Activated gamma-delta T cell treated with anti-CD3 and anti-CD28 coated beads, Interleukin-2, amount 50 U/mL, for 16 hours (primary cell): Measurements from ENCODE around the gene CRYGN.

Source experiments
- DNase-seq: peaks from one replicate; pipeline ENCODE4 v3.0.0-alpha.2; 2020; ENCODE audit warnings: low read depth

Gene CRYGN

DNA sequence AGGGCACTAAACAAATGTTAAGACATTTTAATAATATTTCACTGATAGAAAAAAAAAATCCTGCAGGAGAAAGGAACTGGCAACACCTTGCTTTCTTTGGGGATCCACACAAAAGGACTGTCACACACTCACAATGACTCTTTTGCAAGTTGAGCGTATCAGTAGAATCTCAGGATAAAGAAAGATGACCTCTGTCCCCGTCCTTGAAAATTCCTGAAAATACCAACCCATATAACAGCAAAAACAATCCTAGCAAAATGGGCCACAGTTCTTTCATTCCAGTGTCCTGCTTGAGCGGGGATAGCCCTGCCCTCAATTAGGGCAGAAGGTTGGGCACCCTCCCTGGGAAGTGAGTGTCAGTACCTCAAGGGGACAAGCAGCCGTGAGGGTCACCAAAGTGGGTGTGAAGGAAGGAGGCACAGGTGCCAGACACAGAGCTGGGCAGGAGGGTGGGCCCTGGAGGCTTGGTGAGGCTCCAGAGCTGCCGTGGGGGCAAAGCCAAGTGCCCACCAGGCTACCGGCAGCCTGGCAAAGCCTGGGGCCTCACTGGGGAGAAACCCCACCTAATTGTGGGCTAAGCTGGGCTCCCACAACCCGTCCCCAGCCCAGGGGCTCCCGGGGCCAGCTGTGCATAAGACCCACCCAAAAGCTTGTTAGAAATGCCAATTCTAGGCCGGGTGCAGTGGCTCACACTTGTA lies 32.9 kb downstream of the CRYGN start:
- no peak for DNase-seq

DNA sequence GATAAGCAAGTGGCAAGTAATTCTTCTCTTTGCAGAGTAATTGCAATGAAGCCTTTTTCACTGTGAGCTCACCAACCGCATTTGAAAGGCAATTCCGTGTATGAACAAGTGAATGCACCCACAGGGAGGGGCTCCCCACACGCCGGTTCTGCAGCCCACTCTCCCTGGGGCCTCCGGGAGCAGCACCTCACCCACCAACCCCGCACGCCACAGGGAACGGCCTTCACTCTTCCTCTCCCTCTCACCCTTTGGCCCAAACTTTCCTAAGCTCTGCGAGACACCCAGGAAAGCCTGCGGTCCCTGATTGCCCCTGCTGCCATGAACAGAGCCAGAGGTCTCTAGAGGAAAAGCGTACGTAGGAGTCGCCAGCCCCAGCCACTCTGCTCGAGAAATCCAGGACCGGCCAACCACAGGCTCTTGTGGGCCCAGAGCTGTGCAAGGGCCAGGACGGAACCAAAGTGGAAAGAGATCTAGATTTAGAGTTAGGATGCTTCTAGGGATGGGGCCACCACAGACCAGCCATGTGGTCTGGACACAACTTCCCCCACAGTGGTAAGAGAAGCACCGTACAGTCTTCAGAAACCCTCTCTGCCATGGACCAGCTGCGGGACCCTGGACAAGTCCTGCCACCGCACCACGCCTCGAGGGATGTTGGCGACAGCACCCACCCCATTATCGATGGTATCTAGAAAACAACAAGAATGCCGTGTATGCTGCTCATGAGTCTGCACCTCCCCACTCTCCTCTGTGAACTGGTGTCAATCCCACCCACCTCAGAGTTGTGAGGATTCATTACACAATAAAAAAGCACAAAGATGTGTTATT lies 33.7 kb downstream of the CRYGN start:
- DNase-seq, result no peak

DNA sequence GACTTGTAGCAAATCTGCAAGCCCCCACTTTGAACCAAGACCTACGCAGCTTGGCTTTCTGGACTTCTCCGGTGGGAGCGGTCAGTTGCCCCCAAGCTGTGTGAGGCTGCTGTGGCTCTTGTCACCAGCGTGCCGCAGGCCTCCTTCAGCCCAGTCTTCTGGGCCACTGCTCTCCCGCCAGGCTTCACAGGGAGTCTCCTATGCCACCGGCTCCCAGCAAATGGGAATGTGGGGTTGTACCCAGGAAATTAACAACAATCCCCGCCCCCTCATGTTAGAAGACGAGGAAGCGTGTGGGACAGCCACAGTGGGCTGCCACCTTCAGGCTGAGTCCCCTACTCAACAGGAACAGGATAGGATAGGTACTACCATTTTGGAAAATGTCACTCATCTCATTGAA lies 34.4 kb downstream of the CRYGN start:
- DNase-seq, result no peak

DNA sequence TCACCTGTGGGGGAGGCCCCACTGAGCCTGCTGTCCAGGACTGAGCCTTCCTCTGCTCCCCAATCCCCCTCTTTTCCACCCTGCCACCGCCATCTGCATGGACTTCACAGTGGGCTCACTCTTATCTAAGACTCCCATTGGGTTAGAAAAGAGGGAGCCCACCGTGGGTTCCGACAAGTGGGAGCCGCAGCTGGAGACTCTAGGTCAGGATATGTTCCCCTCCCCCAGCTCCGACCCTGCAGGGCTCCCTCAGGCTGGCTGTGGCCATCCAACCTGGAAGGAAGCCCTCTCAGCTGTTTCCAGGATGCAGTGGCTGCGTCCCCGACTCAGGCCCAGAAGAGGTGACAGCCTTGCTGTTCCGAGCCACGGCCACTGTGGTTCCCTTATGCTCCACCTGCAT lies 34.9 kb downstream of the CRYGN start:
- DNase-seq, result no peak

DNA sequence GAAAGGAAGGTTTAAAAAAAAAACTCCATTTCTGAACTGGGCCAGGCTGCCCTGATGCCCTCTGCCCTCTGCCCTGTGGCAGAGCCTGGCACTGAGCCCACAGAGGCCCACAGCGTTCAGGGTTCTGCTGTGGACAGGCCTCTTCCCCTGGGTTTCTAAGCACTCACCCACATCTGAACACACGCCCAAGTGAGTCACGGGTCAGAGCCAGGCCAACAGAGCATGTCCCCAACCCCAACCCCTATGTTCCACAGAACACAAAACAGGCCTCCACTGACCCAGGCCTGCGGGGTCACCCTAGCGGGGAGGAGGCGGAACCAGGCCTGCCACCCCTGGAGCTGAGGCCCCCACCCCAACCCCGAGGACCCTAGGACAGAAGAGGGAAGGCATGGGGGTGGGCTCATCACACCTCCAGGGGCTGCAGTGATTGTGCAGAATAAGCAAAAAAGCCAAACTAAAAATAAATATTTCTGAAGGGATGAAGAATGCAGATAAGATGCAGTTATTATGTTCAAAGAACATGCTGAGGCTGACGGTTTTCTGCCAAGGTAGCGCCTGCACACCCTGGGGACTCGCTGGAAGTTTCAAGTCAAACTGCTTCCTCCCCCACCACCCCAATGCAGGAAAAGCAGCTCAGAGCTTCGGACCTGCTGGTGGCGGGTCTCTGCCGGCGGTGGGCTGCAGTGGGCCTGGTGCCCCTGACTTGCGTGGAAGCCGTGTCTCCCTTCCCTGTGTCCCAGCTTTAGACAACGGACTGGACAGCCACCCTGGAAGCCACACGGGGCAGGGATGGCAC lies 35.5 kb downstream of the CRYGN start:
- no peak for DNase-seq

DNA sequence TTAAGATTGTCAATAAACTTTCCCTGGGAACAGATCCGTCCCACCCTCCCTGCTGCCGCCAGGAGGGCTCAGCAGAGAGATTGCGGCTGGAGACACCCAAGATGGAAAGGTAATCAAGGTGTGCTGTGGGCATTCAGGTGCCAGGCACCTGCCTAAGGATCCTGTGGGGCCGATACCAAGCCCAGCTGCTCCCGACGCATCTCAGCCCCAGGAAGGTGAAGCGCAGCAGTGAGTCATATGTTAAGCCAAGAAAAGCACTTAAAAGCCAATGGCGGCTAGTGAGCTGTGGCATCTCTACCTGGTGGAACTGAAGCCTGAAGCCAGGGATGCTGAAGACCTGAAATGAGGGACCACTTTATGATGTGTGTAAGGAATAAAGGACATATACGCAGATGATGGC lies 36.2 kb downstream of the CRYGN start:
- DNase-seq, result no peak

DNA sequence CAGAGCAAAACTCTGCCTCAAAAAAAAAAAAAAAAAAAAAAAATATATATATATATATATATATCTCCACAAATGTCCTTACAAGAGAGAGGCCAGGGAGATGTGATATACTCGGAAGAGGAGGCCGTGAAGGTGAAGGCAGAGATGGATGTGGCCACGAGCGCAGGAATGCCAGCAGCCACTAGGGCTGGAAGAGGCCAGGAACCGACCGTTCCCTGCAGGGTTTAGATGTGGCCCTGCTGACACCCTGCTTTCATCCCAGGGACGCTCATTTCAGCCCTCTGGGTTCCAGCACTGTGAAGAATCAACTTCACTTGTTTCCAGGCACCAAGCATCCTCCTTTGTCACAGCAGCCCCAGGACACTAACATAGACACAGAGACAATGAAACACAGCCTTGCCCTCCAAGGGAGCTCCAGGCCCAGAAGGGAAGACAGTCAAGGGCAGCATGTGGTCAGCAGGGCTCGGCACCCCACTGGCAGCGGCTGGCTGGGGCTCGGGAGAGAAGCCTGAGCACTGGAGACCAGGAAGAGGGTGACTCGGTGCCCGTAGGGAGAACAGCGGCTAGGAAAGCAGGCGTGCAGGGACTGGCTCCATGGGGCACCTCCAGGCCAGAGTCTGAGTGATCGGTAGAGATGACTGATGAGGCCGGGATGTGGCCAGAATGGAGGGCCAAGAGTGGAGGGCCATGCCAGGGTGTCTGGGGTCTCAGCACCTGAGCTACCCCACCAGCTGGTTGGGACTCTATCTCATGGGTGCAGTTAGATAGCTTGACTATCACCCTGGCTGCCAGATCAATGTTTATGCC lies 37.7 kb downstream of the CRYGN start:
- no peak for DNase-seq

DNA sequence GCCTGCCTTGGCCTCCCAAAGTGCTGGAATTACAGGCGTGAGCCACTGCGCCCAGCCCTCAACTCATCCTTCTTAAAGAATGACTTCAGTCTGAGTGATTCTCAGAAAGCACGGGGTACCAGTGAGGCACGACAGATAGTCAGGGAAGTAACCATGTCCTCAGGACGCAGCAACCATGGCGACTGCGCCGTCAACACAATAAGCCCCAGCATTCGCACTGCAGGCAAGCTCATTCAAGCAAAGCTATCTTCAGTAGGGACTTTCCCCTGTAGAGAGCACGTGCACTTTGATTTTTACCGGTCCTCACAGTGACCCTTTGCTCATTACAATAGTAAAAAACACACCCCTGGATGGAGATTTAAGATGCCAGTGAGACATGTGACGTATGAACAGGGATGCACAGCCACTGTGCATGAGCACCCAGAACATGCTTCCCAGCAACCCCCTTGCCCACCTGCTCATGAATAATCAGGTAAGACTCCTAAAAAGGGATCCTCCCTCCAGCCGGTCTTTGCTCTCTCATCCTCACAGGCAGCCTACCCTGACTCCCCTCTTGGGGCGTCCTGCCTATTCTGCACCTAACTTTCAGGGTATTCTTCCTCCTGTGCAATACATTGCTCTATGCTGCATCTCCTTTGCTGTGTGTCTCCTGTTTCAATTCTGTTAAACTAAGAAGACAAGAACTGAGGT lies 39.2 kb downstream of the CRYGN start:
- no peak for DNase-seq

DNA sequence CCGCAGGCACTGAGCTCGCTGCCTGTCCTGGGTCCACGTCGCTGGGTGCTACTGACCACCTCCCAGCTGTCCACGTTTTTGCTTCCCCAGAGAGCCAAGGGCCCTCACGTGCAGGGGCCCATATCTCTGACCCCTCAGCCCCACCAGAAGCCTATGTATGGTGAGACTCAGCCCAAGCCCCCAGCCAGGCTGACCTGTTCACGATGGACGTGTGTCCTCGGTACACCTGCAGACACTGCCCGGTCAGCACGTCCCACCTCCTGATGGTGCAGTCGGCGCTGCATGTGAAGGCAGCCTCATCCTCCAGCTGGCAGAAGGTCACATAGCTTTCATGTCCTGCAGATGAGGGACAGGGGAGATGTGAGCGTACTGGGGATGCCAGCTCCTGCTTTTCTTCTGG lies 40.0 kb downstream of the CRYGN start:
- DNase-seq, result no peak

DNA sequence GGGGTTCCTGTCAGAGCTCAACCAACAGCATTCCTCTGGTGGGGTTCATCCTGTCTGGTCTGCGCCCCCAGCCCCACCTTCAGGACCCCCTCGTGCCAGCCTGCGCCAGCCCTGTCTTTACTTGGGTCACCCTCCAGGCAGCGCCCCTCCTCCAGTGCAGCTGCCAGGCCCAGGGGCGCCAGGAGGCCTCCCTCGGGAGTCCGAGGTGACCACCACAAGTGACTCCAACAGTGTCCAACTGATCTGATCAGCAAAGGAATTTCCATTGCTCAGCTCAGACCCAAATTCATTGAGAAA lies 40.7 kb downstream of the CRYGN start:
- DNase-seq, result no peak

DNA sequence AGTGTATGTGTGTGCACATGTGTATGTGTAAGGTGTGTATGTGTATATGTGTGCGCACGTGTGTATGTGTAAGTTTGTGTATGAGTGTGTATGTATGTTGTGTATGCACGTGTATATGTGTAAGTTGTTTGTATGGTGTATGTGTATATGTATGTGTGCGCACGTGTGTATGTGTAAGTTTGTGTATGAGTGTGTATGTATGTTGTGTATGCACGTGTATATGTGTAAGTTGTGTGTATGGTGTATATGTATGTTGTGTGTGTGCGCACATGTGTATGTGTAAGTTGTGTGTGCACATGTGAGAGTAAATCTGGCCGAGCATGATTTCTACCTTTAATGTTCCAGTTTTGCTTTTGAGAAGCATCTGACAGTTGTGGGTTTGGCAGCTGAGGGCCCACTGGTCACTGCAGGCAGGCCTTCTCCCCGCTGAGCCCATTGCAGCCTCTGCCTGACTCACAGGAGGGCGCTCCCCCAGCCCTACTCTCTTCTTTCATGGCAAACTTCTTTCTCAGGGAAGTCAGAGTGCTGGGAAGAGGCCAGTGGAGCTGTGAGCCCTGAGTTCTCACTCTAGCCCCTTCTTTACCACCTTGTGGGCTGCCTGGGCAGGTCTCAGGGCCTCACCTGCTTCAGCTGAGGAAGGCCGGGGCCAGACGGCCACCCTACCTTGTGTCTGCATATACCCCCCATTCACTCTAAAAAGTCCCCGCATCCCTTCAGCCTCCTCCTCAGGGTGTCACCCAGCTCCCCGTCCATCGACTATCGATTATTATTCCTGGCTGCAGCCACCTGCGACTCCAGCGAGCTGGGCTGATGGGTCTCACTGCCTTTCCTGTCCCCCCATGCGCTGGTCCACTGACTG lies 41.3 kb downstream of the CRYGN start:
- DNase-seq, result no peak

DNA sequence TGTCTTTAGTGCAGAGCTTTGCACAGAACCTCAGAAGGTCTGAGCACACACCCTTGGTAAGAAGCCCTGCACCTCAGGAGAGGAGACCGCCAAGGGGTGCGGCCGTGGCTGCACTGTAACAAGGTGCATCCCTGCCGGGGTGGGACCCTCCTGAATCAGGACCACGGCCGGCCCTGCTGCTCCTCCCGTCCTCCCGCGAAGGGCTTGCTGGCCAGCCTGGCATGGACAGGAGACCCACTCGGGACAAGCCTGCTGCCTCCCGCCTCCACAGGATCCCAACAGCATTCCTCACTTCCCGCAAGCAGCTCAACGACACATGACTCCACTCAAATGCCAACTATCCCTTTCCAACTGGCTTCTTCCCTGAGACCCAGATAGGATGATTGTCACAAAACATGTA lies 42.9 kb downstream of the CRYGN start:
- no peak for DNase-seq

DNA sequence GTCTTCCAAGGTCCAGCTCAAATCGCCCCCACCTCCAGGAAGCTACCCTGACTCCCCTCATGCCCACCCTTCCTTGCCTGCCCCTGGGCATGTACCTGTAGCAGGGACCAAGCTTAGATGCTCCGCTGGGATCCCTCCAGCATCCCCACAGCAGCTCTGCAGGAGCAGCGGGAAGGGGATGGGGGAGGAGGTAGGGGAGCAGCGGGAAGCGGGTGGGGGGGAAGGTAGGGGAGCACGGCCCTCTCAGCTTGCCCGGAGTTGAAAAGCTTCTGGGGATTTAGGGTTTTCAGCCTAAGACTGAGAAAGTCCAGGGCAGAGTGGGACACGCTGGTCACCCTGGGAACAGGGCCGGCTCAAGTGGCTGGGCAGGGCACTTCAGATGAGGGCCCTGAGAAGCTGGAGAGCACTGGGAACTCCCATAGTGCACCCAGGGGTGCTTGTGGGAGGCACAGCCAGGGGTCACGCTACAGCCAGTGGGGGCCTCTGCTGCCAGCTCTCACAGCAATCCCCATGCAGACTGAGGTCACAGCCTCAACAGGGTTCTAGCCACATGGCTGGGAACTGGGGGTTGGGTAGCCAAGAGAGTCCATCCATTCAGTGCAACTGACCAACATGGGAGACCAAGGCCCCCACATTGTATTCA lies 43.5 kb downstream of the CRYGN start:
- DNase-seq, result no peak

DNA sequence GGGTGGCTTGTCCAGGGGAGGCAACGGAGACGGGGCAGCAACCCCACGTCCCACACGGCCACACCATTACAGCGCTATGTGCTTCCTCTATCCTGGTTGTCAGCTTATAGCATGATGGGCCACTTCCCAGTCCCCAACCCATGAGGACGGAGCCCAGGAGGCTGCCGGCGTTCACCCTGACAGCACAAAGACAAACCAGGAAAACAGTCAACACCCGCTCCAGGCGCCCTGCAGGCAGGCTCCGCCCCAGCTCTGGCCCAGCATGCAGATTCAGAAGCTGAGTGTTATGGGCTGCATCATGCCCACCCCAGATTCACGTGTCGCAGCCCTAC lies 44.9 kb downstream of the CRYGN start:
- DNase-seq, result no peak

DNA sequence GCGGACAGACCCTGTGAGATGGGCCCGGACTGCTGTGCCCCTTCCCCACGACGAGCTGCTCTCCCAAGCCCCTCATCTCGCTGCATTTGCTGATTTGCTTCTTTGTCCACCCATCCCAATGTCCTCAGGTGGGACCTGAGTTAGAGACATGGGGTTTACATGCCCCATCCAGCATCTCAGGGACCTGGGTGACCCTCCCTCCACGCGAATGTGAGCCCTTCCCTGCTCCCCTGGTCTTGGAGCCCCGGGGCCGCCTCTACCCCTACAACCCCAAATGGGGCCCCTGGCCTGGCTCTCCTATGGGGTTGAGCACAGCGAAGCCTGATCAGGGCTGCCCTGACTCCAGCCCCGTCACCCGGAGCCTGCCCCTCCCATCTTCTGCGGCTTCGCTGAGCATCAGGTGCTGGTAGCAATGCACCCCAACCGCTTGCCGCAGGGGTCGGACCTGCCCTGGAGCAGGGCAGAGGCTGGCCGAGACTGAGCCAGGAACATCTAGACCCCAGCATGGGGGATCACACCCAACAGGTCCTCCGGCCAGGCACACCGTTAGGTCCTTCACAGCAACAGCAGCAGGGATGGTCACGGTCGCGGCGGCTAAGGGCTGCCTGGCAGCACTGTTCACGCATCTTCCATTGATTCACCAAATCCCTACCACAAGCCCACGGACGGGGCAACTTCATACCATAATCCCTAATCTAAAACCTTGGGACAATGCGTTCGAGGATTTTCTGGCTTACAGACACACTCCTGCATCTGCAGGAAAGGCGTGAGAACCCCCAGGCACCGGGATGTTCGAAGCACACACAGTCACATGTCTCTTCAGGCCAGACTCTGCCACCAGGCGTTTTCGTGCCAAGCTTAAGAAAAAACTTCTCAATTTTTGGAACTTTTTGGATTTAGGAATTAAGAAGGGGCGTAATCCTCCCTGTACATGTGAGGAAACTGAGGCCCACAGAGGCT lies 45.6 kb downstream of the CRYGN start:
- no peak for DNase-seq

DNA sequence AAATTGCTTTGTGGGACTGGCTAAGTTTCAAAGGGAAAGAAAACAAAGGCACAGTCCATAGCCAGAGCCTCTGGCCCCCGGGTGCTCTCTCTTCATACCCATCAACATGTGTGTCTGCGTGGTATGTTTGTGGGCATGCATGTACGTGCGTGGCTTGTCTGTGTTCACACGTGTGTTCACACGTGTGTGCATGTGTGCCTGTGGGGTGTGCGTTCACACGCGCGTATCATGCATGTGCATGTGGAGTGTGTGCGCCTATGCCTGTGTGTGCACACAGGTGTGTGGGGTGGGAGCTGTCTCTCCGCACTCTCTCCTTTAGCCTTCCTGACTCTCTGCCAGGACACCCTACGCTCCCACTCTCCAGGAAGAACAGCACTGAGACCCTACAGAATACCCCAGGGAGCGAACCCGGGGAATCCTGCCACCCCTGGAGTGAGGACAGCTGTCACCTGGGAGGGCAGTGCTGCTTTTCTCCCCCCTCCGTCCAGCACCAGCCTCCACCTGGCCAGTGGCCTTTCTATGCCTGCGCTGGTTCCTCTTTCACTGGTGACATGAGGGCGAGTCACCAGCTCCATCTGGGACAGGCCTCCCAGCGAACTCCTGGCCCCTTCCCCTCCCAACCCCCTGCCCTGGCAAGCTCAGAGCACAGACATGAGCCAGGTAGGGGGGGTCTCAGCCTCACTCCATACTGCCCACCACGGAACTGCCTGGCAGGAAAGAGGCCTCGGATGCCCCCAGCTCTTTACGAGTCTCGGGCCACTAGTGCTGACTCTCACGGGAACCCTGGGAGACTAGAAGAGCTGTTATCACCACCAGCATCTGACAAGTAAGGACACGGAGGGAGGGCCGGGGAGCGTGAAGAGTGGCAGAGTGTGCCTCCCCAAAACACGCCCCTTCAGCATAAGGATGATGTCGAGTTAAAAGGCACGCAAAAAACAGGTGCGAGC lies 46.6 kb downstream of the CRYGN start:
- DNase-seq, result no peak

DNA sequence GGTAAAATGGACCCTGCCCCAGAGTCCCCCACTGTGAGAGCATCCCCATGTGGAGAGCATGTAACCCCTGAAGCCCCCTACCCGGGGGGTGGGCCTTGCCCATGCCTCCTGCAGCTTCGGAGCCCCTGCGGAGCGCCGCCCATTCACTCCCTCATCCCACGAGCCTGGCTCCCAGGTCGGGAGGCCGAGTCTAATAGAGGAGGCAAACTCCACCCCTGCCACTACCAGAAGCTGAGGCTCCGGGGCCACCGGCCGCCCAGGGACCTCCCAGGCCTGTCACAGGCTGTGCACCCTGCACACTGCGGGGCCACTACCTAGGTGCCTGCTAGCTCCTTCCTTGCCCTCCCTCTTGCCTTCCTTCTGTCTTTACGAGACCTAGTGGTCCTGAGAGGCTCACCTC lies 47.5 kb downstream of the CRYGN start:
- DNase-seq, result no peak

DNA sequence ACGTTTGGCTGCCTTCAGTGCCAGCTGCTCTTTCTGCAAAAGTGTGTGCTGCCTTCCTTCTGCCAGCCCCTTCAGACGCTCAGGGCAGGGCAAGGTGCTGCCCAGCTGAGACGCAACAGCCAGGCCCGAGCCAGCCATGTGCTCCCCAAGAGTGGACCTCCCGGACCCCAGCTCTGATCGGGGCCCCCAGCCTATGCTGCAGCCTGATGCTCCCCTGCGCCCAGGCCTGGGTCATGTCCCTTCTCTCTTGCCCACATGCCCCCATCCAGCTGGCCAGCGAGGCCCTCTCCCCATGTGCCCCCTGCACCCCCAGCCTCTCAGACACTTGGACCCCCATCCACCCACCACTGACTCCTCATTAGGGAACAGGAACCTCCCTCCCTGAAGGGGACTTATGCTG lies 47.9 kb downstream of the CRYGN start:
- no peak for DNase-seq
